Activated CD8-positive, alpha-beta memory T cell treated with anti-CD3 and anti-CD28 coated beads, Interleukin-2, amount 50 U/mL, for 24 hours (primary cell): ENCODE results near the gene STRADA.
"Not testable (repeated sequence)": the region's sequence is repeated elsewhere in the genome, so short reads cannot be mapped to it uniquely, and the experiment has no call there.

Source experiments
- DNase-seq: peaks from one replicate; pipeline ENCODE4 v3.0.0-alpha.2; 2020; ENCODE audit errors: extremely low read depth

Gene STRADA

GRCh38 chr17:63754046-63754445 is 12.4 kb upstream of the STRADA start:
- no peak for DNase-seq

GRCh38 chr17:63753215-63753614 is 11.6 kb upstream of the STRADA start:
- no peak for DNase-seq

- DNase-seq, result no peak
Measured at GRCh38 chr17:63752707-63753106, 11.1 kb upstream of the STRADA start.

DNA sequence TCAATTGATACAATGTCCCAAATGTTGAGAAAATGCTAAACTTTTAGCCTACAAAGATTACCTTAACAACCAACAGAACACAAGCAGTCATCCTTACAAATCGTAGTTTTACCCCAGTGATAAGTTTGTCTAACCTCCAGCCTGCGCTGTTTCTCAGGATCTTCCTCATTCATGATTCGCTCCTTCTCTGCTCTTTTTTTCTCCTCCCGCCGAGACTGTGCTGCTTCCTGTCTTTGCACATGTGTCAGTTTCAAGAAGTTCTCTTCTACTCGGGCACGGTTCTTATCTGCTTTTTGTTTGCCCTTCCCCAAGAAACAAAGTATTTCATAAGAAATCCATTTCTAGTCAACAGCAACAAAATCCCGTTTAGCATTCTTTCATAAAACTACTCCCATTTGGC is 10.2 kb upstream of the STRADA start:
- no peak for DNase-seq

DNA sequence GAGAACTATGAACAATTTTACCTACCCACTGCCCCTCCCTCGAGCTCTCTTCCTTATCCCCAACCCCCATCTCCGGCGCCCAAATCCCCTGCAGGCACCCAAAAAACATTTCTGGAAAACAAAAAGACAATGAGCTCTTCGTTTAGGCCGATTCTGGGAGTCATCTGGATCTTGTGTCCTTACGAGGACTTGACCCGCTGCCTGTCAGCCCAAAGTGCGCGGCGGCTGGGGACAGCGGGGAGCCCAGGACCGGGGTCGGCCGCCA is 524 bp downstream of the STRADA start:
- DNase-seq, result no peak

GRCh38 chr17:63740464-63741142 is 996 bp downstream of the STRADA start:
- DNase-seq, result no peak

DNA sequence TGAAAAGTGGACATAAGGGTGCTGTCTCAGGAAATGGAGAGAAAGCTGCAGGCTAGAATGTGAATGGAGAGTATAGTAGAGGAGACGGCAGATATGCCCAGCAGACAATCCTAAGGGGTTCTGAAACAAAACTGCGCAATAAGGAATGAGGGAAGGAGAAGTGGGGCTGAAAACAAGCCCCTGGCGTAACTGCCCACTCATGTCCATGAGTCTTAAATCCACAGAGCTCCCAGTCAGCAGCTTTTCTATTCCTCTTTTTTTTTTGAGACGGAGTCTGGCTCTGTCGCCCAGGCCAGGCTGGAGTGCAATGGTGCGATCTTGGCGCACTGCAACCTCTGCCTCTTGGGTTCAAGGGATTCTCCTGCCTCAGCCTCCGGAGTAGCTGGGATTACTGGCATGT is 5.9 kb downstream of the STRADA start:
- no peak for DNase-seq

DNA sequence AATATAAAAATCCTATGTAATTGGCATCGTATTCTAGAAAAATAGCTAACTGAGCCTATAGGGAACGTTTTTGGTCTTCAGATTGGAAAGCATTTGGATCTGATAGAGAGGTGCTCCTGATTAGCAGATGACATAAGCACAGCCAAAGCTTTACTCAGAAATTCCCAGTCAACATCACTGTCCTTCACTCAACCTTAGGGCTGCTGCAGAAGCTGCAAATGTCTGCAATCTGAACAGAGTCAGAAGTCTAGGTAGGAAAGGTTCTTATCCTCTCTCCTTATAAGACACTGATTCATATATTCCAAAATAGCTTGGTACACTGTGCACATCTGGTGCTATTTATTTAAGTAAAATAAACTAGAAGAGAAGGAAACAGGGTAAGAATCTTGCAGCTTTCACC is 19.2 kb downstream of the STRADA start:
- no peak for DNase-seq

- not testable (repeated sequence) for DNase-seq
Measured at GRCh38 chr17:63720194-63720593, 21.4 kb downstream of the STRADA start.

DNA sequence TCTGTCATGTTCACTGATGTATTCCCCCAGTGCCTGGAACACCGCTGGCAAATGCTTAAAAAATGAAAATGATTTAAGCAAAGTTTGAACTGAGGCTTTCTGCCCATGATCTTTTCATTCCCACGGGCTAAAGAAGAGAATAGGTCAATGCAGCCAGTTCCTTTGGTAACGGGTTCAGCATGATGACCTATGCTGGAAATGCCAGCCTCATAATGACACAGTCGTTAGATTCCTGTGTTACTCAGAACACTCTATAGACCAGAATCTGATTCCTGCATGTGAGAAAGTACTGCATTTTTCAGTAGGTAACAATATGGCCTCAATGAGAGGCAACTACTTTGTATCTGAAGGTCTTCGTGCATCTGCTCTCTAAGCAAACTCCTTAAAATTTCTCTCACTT is 22.6 kb downstream of the STRADA start:
- no peak for DNase-seq

GRCh38 chr17:63716426-63716825 is 25.2 kb downstream of the STRADA start:
- DNase-seq, result no peak

GRCh38 chr17:63714550-63715277 is 26.9 kb downstream of the STRADA start:
- DNase-seq, result no peak

GRCh38 chr17:63709110-63709509 is 32.5 kb downstream of the STRADA start:
- DNase-seq, result no peak

DNA sequence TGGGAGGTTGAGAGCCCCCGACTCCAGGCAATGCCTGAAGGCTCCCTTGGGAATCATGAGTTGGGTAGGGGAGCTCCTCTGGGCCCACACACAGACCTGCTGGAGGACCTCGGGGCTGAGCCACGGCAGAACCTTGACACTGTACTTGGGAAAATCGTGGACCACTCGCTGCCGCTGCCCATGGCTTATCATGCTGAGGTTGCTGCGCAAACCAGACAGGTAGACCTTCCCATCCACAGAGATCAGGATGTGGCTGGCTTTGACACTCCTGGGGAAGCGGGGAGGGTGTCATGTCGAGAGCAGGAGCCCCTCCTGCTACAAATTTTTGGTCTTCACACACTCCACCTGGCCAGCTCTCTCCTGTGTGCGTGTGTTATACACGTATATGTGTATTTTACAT is 34.4 kb downstream of the STRADA start:
- no peak for DNase-seq

DNA sequence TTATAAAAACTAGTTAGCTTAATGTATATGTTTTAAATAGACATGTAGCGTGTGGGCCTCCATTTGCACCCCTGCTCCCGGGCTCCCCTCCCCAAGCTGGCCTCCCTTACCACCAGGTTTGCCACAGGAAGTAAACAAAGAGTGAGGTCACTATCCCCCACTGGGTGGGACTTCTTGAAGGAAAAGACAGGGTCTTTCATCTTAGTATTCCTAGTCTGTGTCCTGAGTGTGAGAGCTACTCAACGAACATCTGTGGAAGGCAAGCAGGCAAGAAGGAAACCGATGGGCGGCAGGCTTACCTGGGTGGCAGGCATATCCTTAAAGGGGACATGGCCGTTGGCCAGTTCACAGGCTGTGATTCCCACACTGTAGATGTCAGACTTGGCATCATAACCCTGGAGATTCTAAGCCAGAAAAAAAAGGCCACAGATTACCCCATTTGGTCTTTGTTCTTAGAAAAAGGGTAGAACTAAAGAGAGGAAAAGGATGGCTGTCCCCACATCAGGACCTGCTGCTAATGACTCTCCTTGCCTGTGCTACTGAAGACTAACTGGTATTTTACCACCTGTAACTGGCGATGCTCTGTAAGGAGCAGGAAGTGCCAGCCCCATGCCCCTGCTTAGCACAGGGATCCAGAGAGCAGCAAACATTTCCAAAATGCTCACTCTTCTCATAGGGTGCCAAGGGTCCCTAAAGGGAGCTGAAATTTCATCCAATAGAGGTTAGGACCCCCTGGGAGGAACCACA is 35.1 kb downstream of the STRADA start:
- no peak for DNase-seq

DNA sequence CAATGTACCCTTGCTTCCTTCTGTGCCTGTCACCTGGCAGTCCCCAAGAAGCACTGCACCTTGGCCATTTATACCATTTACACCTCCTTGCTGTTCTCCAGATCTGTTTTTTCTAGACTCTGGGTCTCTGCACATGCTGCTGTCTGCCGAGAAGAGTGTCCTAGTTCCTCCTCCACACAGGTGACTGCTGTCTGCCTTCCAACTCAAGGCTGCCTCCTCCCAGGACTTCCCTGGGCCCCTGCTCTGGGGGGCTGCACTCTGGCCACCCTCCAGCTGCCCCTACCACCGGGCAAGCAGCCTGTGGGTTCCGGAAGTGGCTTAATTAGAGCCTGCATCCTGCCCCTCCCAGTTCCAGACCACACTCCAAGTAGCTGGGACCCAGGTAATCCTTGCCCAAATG is 35.9 kb downstream of the STRADA start:
- DNase-seq, result no peak

GRCh38 chr17:63704836-63705235 is 36.8 kb downstream of the STRADA start:
- DNase-seq, result no peak

DNA sequence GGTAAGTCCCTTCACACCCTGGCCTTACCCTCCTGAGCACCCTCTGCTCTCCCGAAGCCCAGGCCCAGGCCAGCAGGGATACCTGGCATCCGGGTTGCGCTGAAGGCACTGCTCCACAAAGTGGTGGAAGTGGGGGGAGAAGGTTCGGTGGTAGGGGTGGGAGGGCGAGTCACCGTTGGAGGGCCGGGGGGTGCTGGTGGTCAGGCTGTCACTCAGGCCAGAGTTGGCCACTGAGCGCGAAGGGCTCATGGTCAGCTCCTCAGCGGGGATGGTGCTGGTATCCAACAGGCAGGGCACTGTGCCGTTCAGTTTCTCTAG is 37.4 kb downstream of the STRADA start:
- DNase-seq, result no peak

DNA sequence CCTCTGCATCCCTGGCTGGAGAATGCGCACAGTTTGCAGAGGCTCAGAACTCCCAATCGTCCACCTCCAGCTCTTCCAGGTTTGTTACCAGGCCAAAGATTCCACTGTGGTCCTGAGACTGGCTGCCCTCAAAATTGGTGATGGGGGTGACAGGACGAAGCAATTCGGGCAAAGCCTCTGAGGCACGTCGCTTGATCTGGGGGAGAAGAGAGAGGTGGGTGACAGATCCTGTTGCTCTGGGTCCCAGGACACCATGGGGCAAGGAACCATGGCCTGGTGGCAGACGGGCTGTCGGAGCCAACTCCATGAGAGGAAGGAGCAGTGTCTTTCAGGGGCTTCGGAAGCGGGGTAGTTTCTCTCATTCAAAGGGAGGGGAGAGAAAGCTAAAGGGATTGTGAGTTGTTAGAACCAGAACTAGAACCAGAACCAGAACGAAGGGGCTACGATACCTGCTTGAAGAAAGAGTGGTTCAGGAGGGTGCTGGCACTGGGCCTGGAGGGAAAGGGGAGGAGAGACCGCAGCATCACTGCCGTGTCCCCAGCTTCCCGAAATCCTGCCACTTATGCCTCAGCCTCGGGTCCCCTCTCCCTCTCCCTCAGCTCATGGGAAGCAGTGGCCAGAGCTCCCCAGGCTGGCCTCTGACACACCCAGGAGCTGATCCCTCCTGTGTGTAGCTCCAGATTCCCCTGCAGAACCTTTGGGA is 37.9 kb downstream of the STRADA start:
- DNase-seq, result no peak

GRCh38 chr17:63703029-63703428 is 38.6 kb downstream of the STRADA start:
- DNase-seq, result no peak

- no peak for DNase-seq
Measured at GRCh38 chr17:63702721-63703015, 38.9 kb downstream of the STRADA start.

DNA sequence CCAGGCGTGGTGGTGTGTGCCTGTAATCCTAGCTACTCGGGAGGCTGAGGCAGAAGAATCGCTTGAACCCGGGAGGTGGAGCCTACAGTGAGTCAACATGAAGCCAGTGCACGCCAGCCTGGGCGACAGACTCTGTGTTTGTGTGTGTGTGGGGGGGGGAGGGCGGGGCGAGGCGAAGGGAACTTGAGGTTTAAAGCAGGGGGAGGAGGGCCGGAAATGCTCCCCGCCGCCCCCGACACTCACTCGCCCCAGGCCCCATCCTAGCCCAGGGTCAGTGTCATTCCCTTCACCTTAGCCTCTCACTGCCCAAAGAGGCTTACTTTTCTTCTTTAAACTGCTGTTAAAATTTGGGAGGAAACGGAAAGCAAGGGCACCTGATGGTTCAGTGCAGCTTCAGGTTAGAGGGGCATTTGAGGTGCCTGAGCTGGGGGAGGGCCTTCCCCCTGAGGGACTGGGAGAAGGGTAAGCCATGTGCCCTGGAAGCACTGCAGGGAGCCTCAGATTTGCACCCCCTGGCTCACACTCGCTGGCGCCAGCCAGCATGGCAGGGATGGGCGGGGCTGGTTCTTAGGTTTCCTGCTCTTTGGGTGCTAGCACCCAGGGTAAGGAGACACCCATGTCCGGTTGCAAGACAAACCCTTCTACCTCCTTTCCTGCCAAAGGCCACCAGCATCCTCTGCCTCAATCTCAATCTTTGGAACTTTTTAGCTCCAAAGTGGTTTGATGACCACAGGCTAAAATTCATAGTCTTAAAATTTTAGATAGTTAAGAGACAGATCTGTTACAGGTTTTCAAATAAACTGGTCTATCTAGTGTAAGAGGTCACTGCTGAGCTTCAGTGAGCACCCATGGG is 39.5 kb downstream of the STRADA start:
- no peak for DNase-seq
